ENCODE measurements around the gene NRG3.

DNA sequence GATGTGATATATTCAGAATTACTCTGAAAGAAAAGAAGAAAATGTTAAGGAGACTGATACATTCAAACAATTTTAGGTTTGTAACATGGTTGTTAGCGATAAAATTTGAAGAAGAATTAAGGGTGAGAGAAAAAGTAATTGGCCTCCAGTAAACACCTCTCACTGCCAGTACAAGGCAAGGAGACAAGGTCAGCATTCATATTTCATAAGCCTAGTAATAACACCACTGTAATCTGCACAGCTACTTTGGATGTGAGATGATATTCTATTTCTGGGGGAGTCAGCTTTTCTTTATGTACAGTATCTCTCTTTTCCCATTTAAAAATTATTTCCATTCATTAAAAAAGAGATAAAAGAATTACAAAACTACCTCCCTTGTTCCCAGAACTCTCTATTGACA, 621.1 kb downstream of the NRG3 start:
- TF ChIP-seq, protein P1, sequence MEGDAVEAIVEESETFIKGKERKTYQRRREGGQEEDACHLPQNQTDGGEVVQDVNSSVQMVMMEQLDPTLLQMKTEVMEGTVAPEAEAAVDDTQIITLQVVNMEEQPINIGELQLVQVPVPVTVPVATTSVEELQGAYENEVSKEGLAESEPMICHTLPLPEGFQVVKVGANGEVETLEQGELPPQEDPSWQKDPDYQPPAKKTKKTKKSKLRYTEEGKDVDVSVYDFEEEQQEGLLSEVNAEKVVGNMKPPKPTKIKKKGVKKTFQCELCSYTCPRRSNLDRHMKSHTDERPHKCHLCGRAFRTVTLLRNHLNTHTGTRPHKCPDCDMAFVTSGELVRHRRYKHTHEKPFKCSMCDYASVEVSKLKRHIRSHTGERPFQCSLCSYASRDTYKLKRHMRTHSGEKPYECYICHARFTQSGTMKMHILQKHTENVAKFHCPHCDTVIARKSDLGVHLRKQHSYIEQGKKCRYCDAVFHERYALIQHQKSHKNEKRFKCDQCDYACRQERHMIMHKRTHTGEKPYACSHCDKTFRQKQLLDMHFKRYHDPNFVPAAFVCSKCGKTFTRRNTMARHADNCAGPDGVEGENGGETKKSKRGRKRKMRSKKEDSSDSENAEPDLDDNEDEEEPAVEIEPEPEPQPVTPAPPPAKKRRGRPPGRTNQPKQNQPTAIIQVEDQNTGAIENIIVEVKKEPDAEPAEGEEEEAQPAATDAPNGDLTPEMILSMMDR (IDR thresholded peaks at IDR 0.05) = no peak
- TF ChIP-seq POLR2A (IDR thresholded peaks at IDR 0.05; ENCODE audit: low read depth) = no peak

Measured in esophagus muscularis mucosa (tissue), 3 donors.